NCI-H510A treated with DMSO at 0.1 percent for 48 hours (cell line): Measurements from ENCODE around the gene IER3.

Experiments used
- DNase-seq: peaks from one replicate; lab custom pipeline; 2025; lab: John Stamatoyannopoulos, UW

Gene IER3

GRCh38 chr6:30744054-30744805 is at the start of gene IER3:
Gene IER3 (minus strand): TSS chr6:30744547. CDS start chr6:30744518, 29 bp downstream.
- peak; percentile 78 for DNase-seq

GRCh38 chr6:30793521-30794194 is 49.3 kb upstream of the IER3 start:
- DNase-seq: peak; percentile 8

- no peak for DNase-seq
Measured at GRCh38 chr6:30792786-30793185, 48.4 kb upstream of the IER3 start.

GRCh38 chr6:30790724-30791383 is 46.5 kb upstream of the IER3 start:
- DNase-seq: no peak

- no peak for DNase-seq
Measured at GRCh38 chr6:30789606-30790005, 45.3 kb upstream of the IER3 start.

GRCh38 chr6:30787954-30788353 is 43.6 kb upstream of the IER3 start:
- DNase-seq: no peak

- no peak for DNase-seq
Measured at GRCh38 chr6:30782425-30783014, 38.2 kb upstream of the IER3 start.

- DNase-seq: peak; percentile 89
Measured at GRCh38 chr6:30781743-30782424, 37.5 kb upstream of the IER3 start.

GRCh38 chr6:30781395-30781742 is 37.0 kb upstream of the IER3 start:
- DNase-seq: peak; percentile 71

GRCh38 chr6:30780642-30780920 is 36.2 kb upstream of the IER3 start:
- DNase-seq: no peak

- no peak for DNase-seq
Measured at GRCh38 chr6:30779850-30780641, 35.7 kb upstream of the IER3 start.

GRCh38 chr6:30778001-30778635 is 33.8 kb upstream of the IER3 start:
- no peak for DNase-seq

- no peak for DNase-seq
Measured at GRCh38 chr6:30777155-30777485, 32.8 kb upstream of the IER3 start.

GRCh38 chr6:30776390-30777154 is 32.2 kb upstream of the IER3 start:
- DNase-seq: no peak

- no peak for DNase-seq
Measured at GRCh38 chr6:30775104-30775503, 30.8 kb upstream of the IER3 start.

- DNase-seq: no peak
Measured at GRCh38 chr6:30774701-30775100, 30.4 kb upstream of the IER3 start.

GRCh38 chr6:30770592-30770991 is 26.2 kb upstream of the IER3 start:
- no peak for DNase-seq

- no peak for DNase-seq
Measured at GRCh38 chr6:30769853-30770524, 25.6 kb upstream of the IER3 start.

- DNase-seq: no peak
Measured at GRCh38 chr6:30769088-30769852, 24.9 kb upstream of the IER3 start.
